ENCODE data around the gene LHX1.

LHX1 gene

DNA sequence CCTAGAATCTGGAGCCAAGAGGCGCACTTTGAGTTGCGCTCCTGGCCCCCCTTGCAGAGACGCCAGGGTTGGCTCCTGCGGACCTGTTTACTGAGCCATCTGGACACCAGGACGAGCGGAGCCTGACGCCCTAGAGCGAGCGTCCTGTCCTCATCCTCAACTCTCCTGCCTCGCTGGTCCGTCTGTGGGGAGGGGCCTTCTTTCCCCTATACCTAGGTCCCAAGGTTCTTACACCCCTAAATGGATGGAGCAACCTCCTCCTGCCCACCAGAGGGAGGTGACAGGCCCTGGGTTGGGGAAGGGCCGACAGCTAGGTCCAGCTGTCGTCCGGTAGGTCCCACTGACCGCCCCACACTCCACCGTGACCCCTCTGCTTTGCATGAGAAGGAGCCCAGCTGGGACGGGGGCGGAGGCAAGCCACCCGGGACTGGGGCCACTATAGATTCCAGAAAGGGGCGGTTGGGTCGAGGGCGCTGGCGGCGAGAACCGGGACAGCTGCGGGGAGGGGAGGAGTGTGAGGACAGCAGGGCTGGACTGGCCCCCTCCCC is 3.1 kb upstream of the LHX1 start:
- Histone ChIP-seq H3K9ac (ENCODE audit: low read depth, low read length, poor library complexity, severe bottlenecking) (no peak overlapping the region), H3K4me1 (ENCODE audit: insufficient read depth, low read length, poor library complexity, severe bottlenecking) (no peaks in the 10 kb centered on the region), H3K9me3 (ENCODE audit: insufficient read depth, low read depth, low read length) (no peaks in the 10 kb centered on the region), H2AFZ (ENCODE audit: low read length) (no peak overlapping the region), H3K27me3 (ENCODE audit: insufficient read depth, low read length, poor library complexity, severe bottlenecking) (no peaks in the 10 kb centered on the region), H3F3A (ENCODE audit: low read depth) (no peaks in the 10 kb centered on the region), H4K20me1 (ENCODE audit: insufficient read depth, low read length, poor library complexity, severe bottlenecking) (no peaks in the 10 kb centered on the region), H3K4me2 (ENCODE audit: low read depth, low read length, poor library complexity, severe bottlenecking) (no peak overlapping the region), H3K4me3 (ENCODE audit: low read length, poor library complexity, severe bottlenecking) (no peak overlapping the region), H3K36me3 (ENCODE audit: insufficient read depth, low read length) (no peaks in the 10 kb centered on the region), H3K79me2 (ENCODE audit: insufficient read depth, low read length) (no peaks in the 10 kb centered on the region), H3K9me2 (replicated peaks; ENCODE audit: low read depth, low read length) (no peaks in the 10 kb centered on the region)
- no peak for TF ChIP-seq EZH2phosphoT487 (IDR thresholded peaks at IDR 0.05; ENCODE audit: borderline replicate concordance)
- TF ChIP-seq, protein P1, sequence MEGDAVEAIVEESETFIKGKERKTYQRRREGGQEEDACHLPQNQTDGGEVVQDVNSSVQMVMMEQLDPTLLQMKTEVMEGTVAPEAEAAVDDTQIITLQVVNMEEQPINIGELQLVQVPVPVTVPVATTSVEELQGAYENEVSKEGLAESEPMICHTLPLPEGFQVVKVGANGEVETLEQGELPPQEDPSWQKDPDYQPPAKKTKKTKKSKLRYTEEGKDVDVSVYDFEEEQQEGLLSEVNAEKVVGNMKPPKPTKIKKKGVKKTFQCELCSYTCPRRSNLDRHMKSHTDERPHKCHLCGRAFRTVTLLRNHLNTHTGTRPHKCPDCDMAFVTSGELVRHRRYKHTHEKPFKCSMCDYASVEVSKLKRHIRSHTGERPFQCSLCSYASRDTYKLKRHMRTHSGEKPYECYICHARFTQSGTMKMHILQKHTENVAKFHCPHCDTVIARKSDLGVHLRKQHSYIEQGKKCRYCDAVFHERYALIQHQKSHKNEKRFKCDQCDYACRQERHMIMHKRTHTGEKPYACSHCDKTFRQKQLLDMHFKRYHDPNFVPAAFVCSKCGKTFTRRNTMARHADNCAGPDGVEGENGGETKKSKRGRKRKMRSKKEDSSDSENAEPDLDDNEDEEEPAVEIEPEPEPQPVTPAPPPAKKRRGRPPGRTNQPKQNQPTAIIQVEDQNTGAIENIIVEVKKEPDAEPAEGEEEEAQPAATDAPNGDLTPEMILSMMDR (conservative IDR thresholded peaks at IDR 0.05; ENCODE audit: low read length), result no peak

DNA sequence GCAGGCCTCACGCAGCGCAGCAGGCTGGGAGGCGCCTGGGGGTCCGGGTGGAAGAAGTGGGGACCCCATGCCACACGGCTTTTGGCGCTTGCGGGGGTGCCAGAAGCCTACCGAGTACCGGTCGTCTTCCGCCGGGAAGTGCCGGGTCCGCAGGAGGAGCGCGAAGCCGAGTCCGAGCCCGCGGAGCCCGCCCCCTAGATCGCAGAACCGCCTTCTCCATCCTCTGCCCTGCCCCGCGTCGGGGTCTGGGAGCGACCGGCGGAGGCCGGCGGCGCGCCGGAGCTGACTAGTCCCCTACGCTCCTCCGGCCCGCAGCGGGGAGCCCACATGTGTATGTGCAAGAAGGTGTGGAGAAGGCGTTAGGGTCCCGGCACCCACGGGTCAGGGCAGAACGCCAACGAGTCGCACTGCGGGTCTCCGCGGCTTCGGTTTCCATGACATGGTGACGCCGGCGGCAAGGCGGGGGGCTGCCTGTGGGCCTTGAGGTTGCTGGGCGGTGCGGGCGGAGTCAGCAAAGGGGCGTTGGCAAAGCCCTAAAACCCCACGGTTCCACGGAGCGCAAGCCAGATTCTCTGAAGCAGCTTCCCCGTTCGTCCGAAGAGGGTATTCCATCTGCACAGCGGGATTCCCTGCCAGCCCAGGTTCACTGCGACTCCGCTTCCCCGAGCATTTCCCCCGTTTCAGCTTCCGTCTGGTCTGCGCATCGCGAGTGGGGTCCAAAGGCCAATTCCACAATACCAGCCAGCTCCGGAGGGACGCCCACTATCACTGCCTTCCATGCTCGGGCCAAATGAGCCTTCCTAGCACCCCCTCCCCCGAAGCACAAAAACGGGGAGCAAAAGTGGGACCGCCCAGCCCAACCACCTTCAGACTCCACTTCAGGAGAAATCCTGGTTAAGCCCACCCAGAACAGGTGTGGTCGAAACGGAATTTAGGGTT is 2.3 kb upstream of the LHX1 start:
- TF ChIP-seq EZH2phosphoT487 (IDR thresholded peaks at IDR 0.05; ENCODE audit: borderline replicate concordance), result no peak
- TF ChIP-seq, protein P1 (conservative IDR thresholded peaks at IDR 0.05; ENCODE audit: low read length), result no peak
- Histone ChIP-seq H4K20me1 (ENCODE audit: insufficient read depth, low read length, poor library complexity, severe bottlenecking) (no peaks in the 10 kb centered on the region), H3K9me3 (ENCODE audit: insufficient read depth, low read depth, low read length) (no peaks in the 10 kb centered on the region), H3K4me2 (ENCODE audit: low read depth, low read length, poor library complexity, severe bottlenecking) (no peak overlapping the region), H3K4me1 (ENCODE audit: insufficient read depth, low read length, poor library complexity, severe bottlenecking) (no peaks in the 10 kb centered on the region), H3K27me3 (ENCODE audit: insufficient read depth, low read length, poor library complexity, severe bottlenecking) (no peaks in the 10 kb centered on the region), H3K9ac (ENCODE audit: low read depth, low read length, poor library complexity, severe bottlenecking) (no peak overlapping the region), H3K9me2 (replicated peaks; ENCODE audit: low read depth, low read length) (no peaks in the 10 kb centered on the region), H2AFZ (ENCODE audit: low read length) (no peak overlapping the region), H3K36me3 (ENCODE audit: insufficient read depth, low read length) (no peaks in the 10 kb centered on the region), H3F3A (ENCODE audit: low read depth) (no peaks in the 10 kb centered on the region), H3K79me2 (ENCODE audit: insufficient read depth, low read length) (no peaks in the 10 kb centered on the region), H3K4me3 (ENCODE audit: low read length, poor library complexity, severe bottlenecking) (no peak overlapping the region)

DNA sequence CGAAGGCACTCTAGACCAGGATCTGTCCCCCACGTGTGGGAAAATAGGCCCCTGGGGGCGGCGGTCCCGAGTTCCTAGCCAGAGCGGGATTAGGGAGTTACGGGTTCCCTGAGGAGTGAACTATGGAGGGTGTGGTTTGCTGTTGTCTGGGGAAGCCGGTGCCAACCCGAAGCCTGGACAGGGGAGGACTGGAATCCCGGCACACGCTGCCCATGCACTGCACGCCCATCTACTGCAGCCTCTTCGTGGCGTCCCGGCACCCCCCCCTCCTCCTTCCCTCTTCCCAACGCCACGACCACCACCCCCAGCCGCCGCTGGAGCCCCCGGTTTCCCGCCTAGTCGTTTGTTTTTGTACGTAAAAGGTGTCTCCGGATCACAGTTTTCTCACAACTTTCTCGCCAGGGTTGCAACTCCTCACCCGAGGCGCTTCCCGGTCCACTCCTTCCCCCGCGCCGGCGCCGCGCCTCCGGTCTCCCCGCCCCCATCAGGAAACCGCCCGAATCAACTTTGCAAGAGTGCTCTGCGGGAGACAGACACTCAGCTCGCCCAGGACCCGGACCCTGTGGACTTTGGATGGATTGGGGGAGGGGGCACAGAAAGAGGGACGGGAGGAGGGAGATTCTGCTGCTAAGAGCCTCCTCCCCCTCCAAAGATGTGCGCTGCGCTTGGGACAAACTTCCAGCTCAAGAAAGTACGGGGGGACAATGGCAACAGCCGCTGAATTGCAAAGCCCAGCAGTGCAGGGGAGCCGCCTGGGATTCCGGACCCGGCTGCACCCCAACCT is 1.4 kb upstream of the LHX1 start:
- Histone ChIP-seq H3K9me2 (replicated peaks; ENCODE audit: low read depth, low read length) (no peaks in the 10 kb centered on the region), H3K9ac (ENCODE audit: low read depth, low read length, poor library complexity, severe bottlenecking) (no peak overlapping the region), H3F3A (ENCODE audit: low read depth) (no peaks in the 10 kb centered on the region), H2AFZ (ENCODE audit: low read length) (no peak overlapping the region), H3K79me2 (ENCODE audit: insufficient read depth, low read length) (no peaks in the 10 kb centered on the region), H3K4me2 (ENCODE audit: low read depth, low read length, poor library complexity, severe bottlenecking) (no peak overlapping the region), H4K20me1 (ENCODE audit: insufficient read depth, low read length, poor library complexity, severe bottlenecking) (no peaks in the 10 kb centered on the region), H3K9me3 (ENCODE audit: insufficient read depth, low read depth, low read length) (no peaks in the 10 kb centered on the region), H3K27me3 (ENCODE audit: insufficient read depth, low read length, poor library complexity, severe bottlenecking) (no peaks in the 10 kb centered on the region), H3K36me3 (ENCODE audit: insufficient read depth, low read length) (no peaks in the 10 kb centered on the region), H3K4me1 (ENCODE audit: insufficient read depth, low read length, poor library complexity, severe bottlenecking) (no peaks in the 10 kb centered on the region), H3K4me3 (ENCODE audit: low read length, poor library complexity, severe bottlenecking) (no peak overlapping the region)
- TF ChIP-seq, protein P1 (conservative IDR thresholded peaks at IDR 0.05; ENCODE audit: low read length), result no peak
- no peak for TF ChIP-seq EZH2phosphoT487 (IDR thresholded peaks at IDR 0.05; ENCODE audit: borderline replicate concordance)

Measured in Loucy (cell line).